ENCODE results near the gene PCDHA5.
A peak's percentile ranks its signal among the peaks of the same experiment; 100 is the strongest.
"Not testable (repeated sequence)": the region's sequence is repeated elsewhere in the genome, so short reads cannot be mapped to it uniquely, and the experiment has no call there.

PCDHA5 gene

GRCh38 chr5:140842798-140843733 lies 21.7 kb downstream of the PCDHA5 start:
- no peak overlapping the region for H3K4me3 ChIP-seq (replicated peaks in 1 of 2; ENCODE audit: low read depth in 2 of 2, low read length in 2 of 2)
- TF ChIP-seq, protein P1, sequence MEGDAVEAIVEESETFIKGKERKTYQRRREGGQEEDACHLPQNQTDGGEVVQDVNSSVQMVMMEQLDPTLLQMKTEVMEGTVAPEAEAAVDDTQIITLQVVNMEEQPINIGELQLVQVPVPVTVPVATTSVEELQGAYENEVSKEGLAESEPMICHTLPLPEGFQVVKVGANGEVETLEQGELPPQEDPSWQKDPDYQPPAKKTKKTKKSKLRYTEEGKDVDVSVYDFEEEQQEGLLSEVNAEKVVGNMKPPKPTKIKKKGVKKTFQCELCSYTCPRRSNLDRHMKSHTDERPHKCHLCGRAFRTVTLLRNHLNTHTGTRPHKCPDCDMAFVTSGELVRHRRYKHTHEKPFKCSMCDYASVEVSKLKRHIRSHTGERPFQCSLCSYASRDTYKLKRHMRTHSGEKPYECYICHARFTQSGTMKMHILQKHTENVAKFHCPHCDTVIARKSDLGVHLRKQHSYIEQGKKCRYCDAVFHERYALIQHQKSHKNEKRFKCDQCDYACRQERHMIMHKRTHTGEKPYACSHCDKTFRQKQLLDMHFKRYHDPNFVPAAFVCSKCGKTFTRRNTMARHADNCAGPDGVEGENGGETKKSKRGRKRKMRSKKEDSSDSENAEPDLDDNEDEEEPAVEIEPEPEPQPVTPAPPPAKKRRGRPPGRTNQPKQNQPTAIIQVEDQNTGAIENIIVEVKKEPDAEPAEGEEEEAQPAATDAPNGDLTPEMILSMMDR (IDR thresholded peaks at IDR 0.05; ENCODE audit: low read depth, low read length), result no peak
- DNase-seq (ENCODE audit: low read depth in 2 of 2), result no peak

DNA sequence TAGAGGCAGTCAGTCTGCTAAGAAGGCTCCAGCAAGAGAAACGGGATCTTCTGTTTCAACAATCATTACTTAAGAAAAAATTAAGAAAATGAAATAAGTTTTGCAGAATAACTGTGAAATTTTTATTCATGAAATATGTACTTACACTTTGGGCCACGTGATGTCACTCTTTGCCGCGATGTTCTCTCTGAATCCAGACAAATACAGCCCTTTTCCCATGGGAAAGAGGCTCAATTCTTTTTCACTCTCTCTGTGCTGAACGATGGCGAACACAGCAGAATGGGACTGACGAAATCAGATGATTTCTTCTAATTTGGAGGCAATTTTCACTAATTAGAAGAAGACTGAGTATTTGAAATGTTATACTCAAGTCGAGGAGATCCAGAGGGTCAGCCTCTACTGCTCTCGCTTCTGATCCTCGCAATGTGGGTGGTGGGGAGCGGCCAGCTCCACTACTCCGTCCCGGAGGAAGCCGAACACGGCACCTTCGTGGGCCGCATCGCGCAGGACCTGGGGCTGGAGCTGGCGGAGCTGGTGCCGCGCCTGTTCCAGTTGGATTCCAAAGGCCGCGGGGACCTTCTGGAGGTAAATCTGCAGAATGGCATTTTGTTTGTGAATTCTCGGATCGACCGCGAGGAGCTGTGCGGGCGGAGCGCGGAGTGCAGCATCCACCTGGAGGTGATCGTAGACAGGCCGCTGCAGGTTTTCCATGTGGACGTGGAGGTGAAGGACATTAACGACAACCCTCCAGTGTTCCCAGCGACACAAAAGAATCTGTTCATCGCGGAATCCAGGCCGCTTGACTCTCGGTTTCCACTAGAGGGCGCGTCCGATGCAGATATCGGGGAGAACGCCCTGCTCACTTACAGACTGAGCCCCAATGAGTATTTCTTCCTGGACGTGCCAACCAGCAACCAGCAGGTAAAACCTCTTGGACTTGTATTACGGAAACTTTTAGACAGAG lies 27.0 kb downstream of the PCDHA5 start, which contains the start of gene PCDHA9:
PCDHA9 (plus strand) TSS at position 244 of the 964 bp plus-strand sequence; CDS start at position 358, 114 bp downstream.
- not testable (repeated sequence) for H3K4me3 ChIP-seq (replicated peaks in 1 of 2; ENCODE audit: low read depth in 2 of 2, low read length in 2 of 2)

DNA sequence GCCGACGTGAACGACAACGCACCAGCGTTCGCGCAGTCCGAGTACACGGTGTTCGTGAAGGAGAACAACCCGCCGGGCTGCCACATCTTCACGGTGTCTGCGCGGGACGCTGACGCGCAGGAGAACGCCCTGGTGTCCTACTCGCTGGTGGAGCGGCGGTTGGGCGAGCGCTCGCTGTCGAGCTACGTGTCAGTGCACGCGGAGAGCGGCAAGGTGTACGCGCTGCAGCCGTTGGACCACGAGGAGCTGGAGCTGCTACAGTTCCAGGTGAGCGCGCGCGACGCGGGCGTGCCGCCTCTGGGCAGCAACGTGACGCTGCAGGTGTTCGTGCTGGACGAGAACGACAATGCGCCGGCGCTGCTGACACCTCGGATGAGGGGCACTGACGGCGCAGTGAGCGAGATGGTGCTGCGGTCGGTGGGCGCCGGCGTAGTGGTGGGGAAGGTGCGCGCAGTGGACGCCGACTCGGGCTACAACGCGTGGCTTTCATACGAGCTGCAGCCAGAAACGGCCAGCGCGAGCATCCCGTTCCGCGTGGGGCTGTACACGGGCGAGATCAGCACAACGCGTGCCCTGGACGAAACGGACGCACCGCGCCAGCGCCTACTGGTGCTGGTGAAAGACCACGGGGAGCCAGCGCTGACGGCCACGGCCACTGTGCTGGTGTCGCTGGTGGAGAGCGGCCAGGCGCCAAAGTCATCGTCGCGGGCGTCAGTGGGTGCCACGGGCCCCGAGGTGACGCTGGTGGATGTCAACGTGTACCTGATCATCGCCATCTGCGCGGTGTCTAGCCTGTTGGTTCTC lies 28.6 kb downstream of the PCDHA5 start:
- DNase-seq (ENCODE audit: low read depth in 2 of 2); H3K4me3 ChIP-seq (replicated peaks in 1 of 2; ENCODE audit: low read depth in 2 of 2, low read length in 2 of 2): not testable (repeated sequence)

More for the DNA sequence above, 27.0 kb downstream of the PCDHA5 start, which contains the start of gene PCDHA9:
- DNase-seq (ENCODE audit: low read depth in 2 of 2), result peak in 1 of 2 donors; percentile 1

DNA sequence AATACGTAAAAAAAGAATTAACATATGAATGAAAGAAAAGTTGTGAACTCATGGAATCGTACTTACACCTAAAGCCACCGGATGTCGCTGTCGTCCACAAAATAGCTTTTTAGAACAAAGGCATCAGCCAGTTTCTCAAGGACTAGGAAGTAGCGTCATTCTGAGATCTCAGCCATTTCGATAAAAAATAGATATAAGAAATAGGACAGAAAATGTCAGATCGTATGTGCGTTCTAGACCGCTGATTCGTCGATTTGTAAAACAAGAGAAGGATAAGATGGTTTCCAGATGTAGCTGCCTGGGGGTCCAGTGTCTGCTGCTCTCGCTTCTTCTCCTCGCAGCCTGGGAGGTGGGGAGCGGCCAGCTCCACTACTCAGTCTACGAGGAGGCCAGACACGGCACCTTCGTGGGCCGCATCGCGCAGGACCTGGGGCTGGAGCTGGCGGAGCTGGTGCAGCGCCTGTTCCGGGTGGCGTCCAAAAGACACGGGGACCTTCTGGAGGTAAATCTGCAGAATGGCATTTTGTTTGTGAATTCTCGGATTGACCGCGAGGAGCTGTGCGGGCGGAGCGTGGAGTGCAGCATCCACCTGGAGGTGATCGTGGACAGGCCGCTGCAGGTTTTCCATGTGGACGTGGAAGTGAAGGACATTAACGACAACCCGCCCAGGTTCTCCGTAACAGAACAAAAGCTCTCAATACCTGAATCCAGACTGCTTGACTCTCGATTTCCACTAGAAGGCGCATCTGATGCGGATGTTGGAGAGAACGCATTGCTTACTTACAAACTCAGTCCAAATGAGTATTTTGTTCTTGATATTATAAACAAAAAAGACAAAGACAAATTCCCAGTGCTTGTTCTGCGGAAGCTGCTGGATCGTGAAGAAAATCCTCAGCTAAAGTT lies 34.6 kb downstream of the PCDHA5 start, which contains the start of gene PCDHA10:
PCDHA10 (plus strand) TSS at position 126 of the 903 bp plus-strand sequence; CDS start at position 278, 152 bp downstream.
- H3K4me3 ChIP-seq (replicated peaks in 1 of 2; ENCODE audit: low read depth in 2 of 2, low read length in 2 of 2), result no peak within 1 kb of the TSS
- DNase-seq (ENCODE audit: low read depth in 2 of 2), result peak in 1 of 2 donors; percentile 35
- TF ChIP-seq, protein P1 (IDR thresholded peaks at IDR 0.05; ENCODE audit: low read depth, low read length), result peak; percentile 2

GRCh38 chr5:140857177-140857986 lies 36.0 kb downstream of the PCDHA5 start:
- TF ChIP-seq, protein P1 (IDR thresholded peaks at IDR 0.05; ENCODE audit: low read depth, low read length), result no peak
- DNase-seq (ENCODE audit: low read depth in 2 of 2), result no peak
- H3K4me3 ChIP-seq (replicated peaks in 1 of 2; ENCODE audit: low read depth in 2 of 2, low read length in 2 of 2), result no peak overlapping the region

GRCh38 chr5:140857987-140858240 lies 36.5 kb downstream of the PCDHA5 start:
- DNase-seq (ENCODE audit: low read depth in 2 of 2), result no peak
- TF ChIP-seq, protein P1 (IDR thresholded peaks at IDR 0.05; ENCODE audit: low read depth, low read length), result no peak
- H3K4me3 ChIP-seq (replicated peaks in 1 of 2; ENCODE audit: low read depth in 2 of 2, low read length in 2 of 2), result no peak overlapping the region

Data from cardiac fibroblast (primary cell).